ENCODE data around the gene NUP205.

DNA sequence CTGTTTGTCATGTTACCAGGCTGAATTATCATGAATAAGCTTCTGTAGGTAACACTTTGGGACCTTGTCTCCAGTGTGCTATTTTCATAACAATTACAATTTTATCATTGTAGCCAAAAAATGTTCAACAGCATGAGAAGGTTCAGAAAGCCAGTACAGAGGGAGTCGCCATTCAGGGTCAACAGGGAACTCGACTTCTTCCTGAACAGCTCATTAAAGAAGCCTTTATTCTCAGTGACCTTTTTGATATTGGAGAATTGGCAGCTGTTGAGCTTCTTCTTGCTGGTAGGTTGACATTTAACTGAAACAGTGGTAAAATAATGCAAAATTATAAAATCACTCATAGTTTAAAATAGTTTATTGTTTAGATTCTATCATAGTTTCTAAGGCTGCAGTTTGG, 15.8 kb downstream of the NUP205 start:
- TF ChIP-seq EP300 (IDR thresholded peaks at IDR 0.05) = no peak
- TF ChIP-seq, protein P1, sequence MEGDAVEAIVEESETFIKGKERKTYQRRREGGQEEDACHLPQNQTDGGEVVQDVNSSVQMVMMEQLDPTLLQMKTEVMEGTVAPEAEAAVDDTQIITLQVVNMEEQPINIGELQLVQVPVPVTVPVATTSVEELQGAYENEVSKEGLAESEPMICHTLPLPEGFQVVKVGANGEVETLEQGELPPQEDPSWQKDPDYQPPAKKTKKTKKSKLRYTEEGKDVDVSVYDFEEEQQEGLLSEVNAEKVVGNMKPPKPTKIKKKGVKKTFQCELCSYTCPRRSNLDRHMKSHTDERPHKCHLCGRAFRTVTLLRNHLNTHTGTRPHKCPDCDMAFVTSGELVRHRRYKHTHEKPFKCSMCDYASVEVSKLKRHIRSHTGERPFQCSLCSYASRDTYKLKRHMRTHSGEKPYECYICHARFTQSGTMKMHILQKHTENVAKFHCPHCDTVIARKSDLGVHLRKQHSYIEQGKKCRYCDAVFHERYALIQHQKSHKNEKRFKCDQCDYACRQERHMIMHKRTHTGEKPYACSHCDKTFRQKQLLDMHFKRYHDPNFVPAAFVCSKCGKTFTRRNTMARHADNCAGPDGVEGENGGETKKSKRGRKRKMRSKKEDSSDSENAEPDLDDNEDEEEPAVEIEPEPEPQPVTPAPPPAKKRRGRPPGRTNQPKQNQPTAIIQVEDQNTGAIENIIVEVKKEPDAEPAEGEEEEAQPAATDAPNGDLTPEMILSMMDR (IDR thresholded peaks at IDR 0.05) = no peak
